ENCODE data around the gene PTPRG.

GRCh38 chr3:61537366-61537765 lies 24.0 kb upstream of the PTPRG start:
- TF ChIP-seq CTCF (conservative IDR thresholded peaks at IDR 0.05; ENCODE audit: low read depth, low read length), result no peak
- no peak for TF ChIP-seq EZH2 (IDR thresholded peaks at IDR 0.05; ENCODE audit: borderline replicate concordance, low read depth, low read length, poor library complexity, severe bottlenecking)
